HCT116 (cell line): ENCODE data around the gene PEMT.

Experiments used
- EZH2 ChIP-seq: fragments of 200-600 bp; sonication (generic); IDR thresholded peaks from 2 replicates; pipeline ENCODE4 v1.6.1; 2017; ENCODE audit warnings: antibody characterized with exemption, mixed run types
- POLR2AphosphoS5 ChIP-seq: IDR thresholded peaks from 2 replicates; pipeline ENCODE4 v1.6.1; 2011; ENCODE audit warnings: mild to moderate bottlenecking, low read depth, low read length, moderate library complexity
- TF ChIP-seq, protein P1 (sequence below): IDR thresholded peaks from 2 replicates; pipeline ENCODE4 v1.6.1; 2012; ENCODE audit warnings: low read depth
- TF ChIP-seq, protein P2 (sequence below): IDR thresholded peaks from 2 replicates; pipeline ENCODE4 v1.6.1; 2012
- TF ChIP-seq, protein P3 (sequence below), 3 experiments: fragments of 200-600 bp in 1 of 3; sonication (generic) in 1 of 3; IDR thresholded peaks in 2 of 3; conservative IDR thresholded peaks in 1 of 3; 2 replicates each; pipeline ENCODE4 v1.5.1; 2012 to 2017; ENCODE audit warnings: low read depth in 2 of 3, low read length in 2 of 3, antibody characterized with exemption in 1 of 3, borderline replicate concordance in 1 of 3, control low read depth in 1 of 3, mild to moderate bottlenecking in 1 of 3, mixed read lengths in 1 of 3, mixed run types in 1 of 3, moderate library complexity in 1 of 3; ENCODE audit not compliant: insufficient read depth in 1 of 3
- TF ChIP-seq, protein P4 (sequence below): IDR thresholded peaks from 2 replicates; pipeline ENCODE4 v1.6.1; 2012

DNA sequence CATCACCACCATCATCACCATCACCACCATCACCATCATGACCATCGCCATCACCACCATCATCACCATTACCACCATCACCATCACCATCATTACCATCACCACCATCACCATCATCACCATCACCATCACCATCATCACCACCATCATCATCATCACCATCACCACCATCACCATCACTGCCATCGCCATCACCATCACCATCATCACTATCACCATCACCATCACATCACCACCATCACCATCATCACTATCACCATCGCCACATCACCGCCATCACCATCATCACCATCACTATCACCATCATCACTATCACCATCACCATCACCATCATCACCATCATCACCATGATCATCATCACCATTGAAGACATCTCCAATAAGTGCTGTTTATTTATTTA, 131.5 kb downstream of the PEMT start:
- TF ChIP-seq, protein P1, sequence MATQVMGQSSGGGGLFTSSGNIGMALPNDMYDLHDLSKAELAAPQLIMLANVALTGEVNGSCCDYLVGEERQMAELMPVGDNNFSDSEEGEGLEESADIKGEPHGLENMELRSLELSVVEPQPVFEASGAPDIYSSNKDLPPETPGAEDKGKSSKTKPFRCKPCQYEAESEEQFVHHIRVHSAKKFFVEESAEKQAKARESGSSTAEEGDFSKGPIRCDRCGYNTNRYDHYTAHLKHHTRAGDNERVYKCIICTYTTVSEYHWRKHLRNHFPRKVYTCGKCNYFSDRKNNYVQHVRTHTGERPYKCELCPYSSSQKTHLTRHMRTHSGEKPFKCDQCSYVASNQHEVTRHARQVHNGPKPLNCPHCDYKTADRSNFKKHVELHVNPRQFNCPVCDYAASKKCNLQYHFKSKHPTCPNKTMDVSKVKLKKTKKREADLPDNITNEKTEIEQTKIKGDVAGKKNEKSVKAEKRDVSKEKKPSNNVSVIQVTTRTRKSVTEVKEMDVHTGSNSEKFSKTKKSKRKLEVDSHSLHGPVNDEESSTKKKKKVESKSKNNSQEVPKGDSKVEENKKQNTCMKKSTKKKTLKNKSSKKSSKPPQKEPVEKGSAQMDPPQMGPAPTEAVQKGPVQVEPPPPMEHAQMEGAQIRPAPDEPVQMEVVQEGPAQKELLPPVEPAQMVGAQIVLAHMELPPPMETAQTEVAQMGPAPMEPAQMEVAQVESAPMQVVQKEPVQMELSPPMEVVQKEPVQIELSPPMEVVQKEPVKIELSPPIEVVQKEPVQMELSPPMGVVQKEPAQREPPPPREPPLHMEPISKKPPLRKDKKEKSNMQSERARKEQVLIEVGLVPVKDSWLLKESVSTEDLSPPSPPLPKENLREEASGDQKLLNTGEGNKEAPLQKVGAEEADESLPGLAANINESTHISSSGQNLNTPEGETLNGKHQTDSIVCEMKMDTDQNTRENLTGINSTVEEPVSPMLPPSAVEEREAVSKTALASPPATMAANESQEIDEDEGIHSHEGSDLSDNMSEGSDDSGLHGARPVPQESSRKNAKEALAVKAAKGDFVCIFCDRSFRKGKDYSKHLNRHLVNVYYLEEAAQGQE: no peak
- TF ChIP-seq, protein P2, sequence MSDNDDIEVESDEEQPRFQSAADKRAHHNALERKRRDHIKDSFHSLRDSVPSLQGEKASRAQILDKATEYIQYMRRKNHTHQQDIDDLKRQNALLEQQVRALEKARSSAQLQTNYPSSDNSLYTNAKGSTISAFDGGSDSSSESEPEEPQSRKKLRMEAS: no peak
- TF ChIP-seq, protein P3, sequence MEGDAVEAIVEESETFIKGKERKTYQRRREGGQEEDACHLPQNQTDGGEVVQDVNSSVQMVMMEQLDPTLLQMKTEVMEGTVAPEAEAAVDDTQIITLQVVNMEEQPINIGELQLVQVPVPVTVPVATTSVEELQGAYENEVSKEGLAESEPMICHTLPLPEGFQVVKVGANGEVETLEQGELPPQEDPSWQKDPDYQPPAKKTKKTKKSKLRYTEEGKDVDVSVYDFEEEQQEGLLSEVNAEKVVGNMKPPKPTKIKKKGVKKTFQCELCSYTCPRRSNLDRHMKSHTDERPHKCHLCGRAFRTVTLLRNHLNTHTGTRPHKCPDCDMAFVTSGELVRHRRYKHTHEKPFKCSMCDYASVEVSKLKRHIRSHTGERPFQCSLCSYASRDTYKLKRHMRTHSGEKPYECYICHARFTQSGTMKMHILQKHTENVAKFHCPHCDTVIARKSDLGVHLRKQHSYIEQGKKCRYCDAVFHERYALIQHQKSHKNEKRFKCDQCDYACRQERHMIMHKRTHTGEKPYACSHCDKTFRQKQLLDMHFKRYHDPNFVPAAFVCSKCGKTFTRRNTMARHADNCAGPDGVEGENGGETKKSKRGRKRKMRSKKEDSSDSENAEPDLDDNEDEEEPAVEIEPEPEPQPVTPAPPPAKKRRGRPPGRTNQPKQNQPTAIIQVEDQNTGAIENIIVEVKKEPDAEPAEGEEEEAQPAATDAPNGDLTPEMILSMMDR (IDR thresholded peaks at IDR 0.05 in 2 of 3, conservative IDR thresholded peaks at IDR 0.05 in 1 of 3; ENCODE audit: borderline replicate concordance in 1 of 3, insufficient read depth in 1 of 3, low read depth in 2 of 3, low read length in 2 of 3): no peak
- TF ChIP-seq EZH2: no peak
- TF ChIP-seq POLR2AphosphoS5: no peak
- TF ChIP-seq, protein P4, sequence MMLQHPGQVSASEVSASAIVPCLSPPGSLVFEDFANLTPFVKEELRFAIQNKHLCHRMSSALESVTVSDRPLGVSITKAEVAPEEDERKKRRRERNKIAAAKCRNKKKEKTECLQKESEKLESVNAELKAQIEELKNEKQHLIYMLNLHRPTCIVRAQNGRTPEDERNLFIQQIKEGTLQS: no peak
